ENCODE measurements around the gene CLEC1B.
A peak's percentile ranks its signal among the peaks of the same experiment; 100 is the strongest.
"Not testable (repeated sequence)": the region's sequence is repeated elsewhere in the genome, so short reads cannot be mapped to it uniquely, and the experiment has no call there.

Gene CLEC1B

GRCh38 chr12:10027311-10027710, 28.4 kb upstream of the CLEC1B start:
- H3K27me3 ChIP-seq (ENCODE audit: low read depth, low read length): peaks cover 13% of the 10 kb centered on the region; the same call in 1 of the 2 replicates
- no peak overlapping the region for H3K4me3 ChIP-seq (ENCODE audit: low read length)
- no peak overlapping the region for H3K27ac ChIP-seq (ENCODE audit: low read length)
- no peaks in the 10 kb centered on the region for H3K79me2 ChIP-seq (ENCODE audit: low read length)
- H2AFZ ChIP-seq (ENCODE audit: low read depth, low read length): no peak overlapping the region
- no peak overlapping the region for H3K4me2 ChIP-seq (ENCODE audit: low read length)
- H3K9ac ChIP-seq (ENCODE audit: low read length): no peak overlapping the region
- H3K4me1 ChIP-seq (ENCODE audit: low read length): no peaks in the 10 kb centered on the region
- no peaks in the 10 kb centered on the region for H3K9me3 ChIP-seq (ENCODE audit: insufficient read depth, low read length)
- no peaks in the 10 kb centered on the region for H3K36me3 ChIP-seq (replicated peaks; ENCODE audit: low read depth, low read length)
- TF ChIP-seq EZH2phosphoT487 (IDR thresholded peaks at IDR 0.05; ENCODE audit: low read depth) (no peak), CTCF (IDR thresholded peaks at IDR 0.05; ENCODE audit: low read depth, low read length) (no peak)
- H4K20me1 ChIP-seq (ENCODE audit: insufficient read depth, low read length): no peaks in the 10 kb centered on the region

- not testable (repeated sequence) for H3K4me2 ChIP-seq (ENCODE audit: low read length); H2AFZ ChIP-seq (ENCODE audit: low read depth, low read length); H3K9me3 ChIP-seq (ENCODE audit: insufficient read depth, low read length); H3K79me2 ChIP-seq (ENCODE audit: low read length); H3K4me1 ChIP-seq (ENCODE audit: low read length); H3K27ac ChIP-seq (ENCODE audit: low read length); H3K4me3 ChIP-seq (ENCODE audit: low read length); H3K9ac ChIP-seq (ENCODE audit: low read length); H4K20me1 ChIP-seq (ENCODE audit: insufficient read depth, low read length); H3K36me3 ChIP-seq (replicated peaks; ENCODE audit: low read depth, low read length)
- peaks cover 12% of the 10 kb centered on the region; the same call in 1 of the 2 replicates for H3K27me3 ChIP-seq (ENCODE audit: low read depth, low read length)
These were observed 27.7 kb upstream of the CLEC1B start for GRCh38 chr12:10026666-10027065.

- Histone ChIP-seq H3K4me1 (ENCODE audit: low read length) (no peaks in the 10 kb centered on the region), H3K36me3 (replicated peaks; ENCODE audit: low read depth, low read length) (no peaks in the 10 kb centered on the region), H3K79me2 (ENCODE audit: low read length) (no peaks in the 10 kb centered on the region), H3K4me3 (ENCODE audit: low read length) (no peak overlapping the region), H3K9me3 (ENCODE audit: insufficient read depth, low read length) (no peaks in the 10 kb centered on the region), H3K27me3 (ENCODE audit: low read depth, low read length) (peaks cover 7% of the 10 kb centered on the region; the same call in 1 of the 2 replicates), H3K27ac (ENCODE audit: low read length) (no peak overlapping the region), H4K20me1 (ENCODE audit: insufficient read depth, low read length) (no peaks in the 10 kb centered on the region), H2AFZ (ENCODE audit: low read depth, low read length) (no peak overlapping the region), H3K9ac (ENCODE audit: low read length) (no peak overlapping the region), H3K4me2 (ENCODE audit: low read length) (no peak overlapping the region)
- no peak for TF ChIP-seq EZH2phosphoT487 (IDR thresholded peaks at IDR 0.05; ENCODE audit: low read depth)
- TF ChIP-seq CTCF (IDR thresholded peaks at IDR 0.05; ENCODE audit: low read depth, low read length): no peak
These were observed 26.3 kb upstream of the CLEC1B start for GRCh38 chr12:10025236-10025635.

GRCh38 chr12:10021342-10021741, 22.4 kb upstream of the CLEC1B start:
- no peak overlapping the region for H3K4me2 ChIP-seq (ENCODE audit: low read length)
- no peaks in the 10 kb centered on the region for H3K9me3 ChIP-seq (ENCODE audit: insufficient read depth, low read length)
- no peaks in the 10 kb centered on the region for H4K20me1 ChIP-seq (ENCODE audit: insufficient read depth, low read length)
- H3K4me3 ChIP-seq (ENCODE audit: low read length): no peak overlapping the region
- H2AFZ ChIP-seq (ENCODE audit: low read depth, low read length): no peak overlapping the region
- no peak overlapping the region for H3K9ac ChIP-seq (ENCODE audit: low read length)
- no peaks in the 10 kb centered on the region for H3K36me3 ChIP-seq (replicated peaks; ENCODE audit: low read depth, low read length)
- no peaks in the 10 kb centered on the region for H3K27me3 ChIP-seq (ENCODE audit: low read depth, low read length)
- no peaks in the 10 kb centered on the region for H3K79me2 ChIP-seq (ENCODE audit: low read length)
- H3K4me1 ChIP-seq (ENCODE audit: low read length): peaks cover 10% of the 10 kb centered on the region
- TF ChIP-seq CTCF (IDR thresholded peaks at IDR 0.05; ENCODE audit: low read depth, low read length) (no peak), EZH2phosphoT487 (IDR thresholded peaks at IDR 0.05; ENCODE audit: low read depth) (no peak)
- no peak overlapping the region for H3K27ac ChIP-seq (ENCODE audit: low read length)

GRCh38 chr12:10018386-10018785, 19.5 kb upstream of the CLEC1B start:
- TF ChIP-seq EZH2phosphoT487 (IDR thresholded peaks at IDR 0.05; ENCODE audit: low read depth) (no peak), CTCF (IDR thresholded peaks at IDR 0.05; ENCODE audit: low read depth, low read length) (no peak)
- H3K4me3 ChIP-seq (ENCODE audit: low read length): no peak overlapping the region
- peaks cover 13% of the 10 kb centered on the region for H3K27me3 ChIP-seq (ENCODE audit: low read depth, low read length)
- no peaks in the 10 kb centered on the region for H3K79me2 ChIP-seq (ENCODE audit: low read length)
- no peak overlapping the region for H2AFZ ChIP-seq (ENCODE audit: low read depth, low read length)
- H3K9ac ChIP-seq (ENCODE audit: low read length): no peak overlapping the region
- H3K9me3 ChIP-seq (ENCODE audit: insufficient read depth, low read length): no peaks in the 10 kb centered on the region
- H3K27ac ChIP-seq (ENCODE audit: low read length): no peak overlapping the region
- H3K36me3 ChIP-seq (replicated peaks; ENCODE audit: low read depth, low read length): no peaks in the 10 kb centered on the region
- H3K4me2 ChIP-seq (ENCODE audit: low read length): peak overlapping the region; percentile 18
- peaks cover 10% of the 10 kb centered on the region for H3K4me1 ChIP-seq (ENCODE audit: low read length)
- H4K20me1 ChIP-seq (ENCODE audit: insufficient read depth, low read length): no peaks in the 10 kb centered on the region
